ENCODE measurements around the gene RNF157. TPM values are rescaled to one million over a fixed set of nuclear protein-coding genes. Genes with fewer than 3 reads are reported as not detected.
"Not testable (repeated sequence)": the region's sequence is repeated elsewhere in the genome, so short reads cannot be mapped to it uniquely, and the experiment has no call there.

The RNF157 gene
- total RNA-seq, 1 experiment from 2014 or later = 3.0 TPM

- no peak for DNase-seq (ENCODE audit: low read depth)
These were observed 14.0 kb upstream of the RNF157 start for GRCh38 chr17:76254275-76254674.

GRCh38 chr17:76253841-76254240, 13.5 kb upstream of the RNF157 start:
- no peak for DNase-seq (ENCODE audit: low read depth)

- DNase-seq (ENCODE audit: low read depth) = not testable (repeated sequence)
These were observed 12.9 kb upstream of the RNF157 start for GRCh38 chr17:76252967-76253766.

GRCh38 chr17:76252040-76252954, 12.0 kb upstream of the RNF157 start:
- DNase-seq (ENCODE audit: low read depth) = peak; percentile 99

- no peak for DNase-seq (ENCODE audit: low read depth)
These were observed 11.3 kb upstream of the RNF157 start for GRCh38 chr17:76251478-76252039.

GRCh38 chr17:76250141-76250540, 9.8 kb upstream of the RNF157 start:
- DNase-seq (ENCODE audit: low read depth) = no peak

GRCh38 chr17:76248013-76248782, 7.9 kb upstream of the RNF157 start:
- no peak for DNase-seq (ENCODE audit: low read depth)

GRCh38 chr17:76247304-76247703, 7.0 kb upstream of the RNF157 start:
- no peak for DNase-seq (ENCODE audit: low read depth)

- DNase-seq (ENCODE audit: low read depth) = peak; percentile 85
These were observed 6.1 kb upstream of the RNF157 start for GRCh38 chr17:76246080-76247066.

GRCh38 chr17:76244721-76245120, 4.4 kb upstream of the RNF157 start:
- not testable (repeated sequence) for DNase-seq (ENCODE audit: low read depth)

GRCh38 chr17:76243826-76244679, 3.8 kb upstream of the RNF157 start:
- DNase-seq (ENCODE audit: low read depth) = no peak

- DNase-seq (ENCODE audit: low read depth) = no peak
These were observed 1.5 kb upstream of the RNF157 start for GRCh38 chr17:76241691-76242255.

GRCh38 chr17:76241204-76241538, 878 bp upstream of the RNF157 start:
- no peak for DNase-seq (ENCODE audit: low read depth)

GRCh38 chr17:76239538-76240274, 587 bp downstream of the RNF157 start:
- no peak for DNase-seq (ENCODE audit: low read depth)

GRCh38 chr17:76238847-76239537, 1.3 kb downstream of the RNF157 start:
- no peak for DNase-seq (ENCODE audit: low read depth)

- DNase-seq (ENCODE audit: low read depth) = no peak
These were observed 2.4 kb downstream of the RNF157 start for GRCh38 chr17:76237859-76238313.

GRCh38 chr17:76236603-76237002, 3.7 kb downstream of the RNF157 start:
- DNase-seq (ENCODE audit: low read depth) = no peak

GRCh38 chr17:76235883-76236282, 4.4 kb downstream of the RNF157 start:
- DNase-seq (ENCODE audit: low read depth) = no peak

Data from LHCN-M2 (cell line).